Neuronal stem cell (in vitro differentiated cells): ENCODE results near the gene IFITM2.
A peak's percentile ranks its signal among the peaks of the same experiment; 100 is the strongest.

Experiments used
- DNase-seq: peaks from one replicate; pipeline ENCODE4 v3.0.0-alpha.2; 2013; ENCODE audit warnings: low spot score
- H2AFZ ChIP-seq: one replicate; pipeline ENCODE4 v1.6.1; 2013; ENCODE audit warnings: mild to moderate bottlenecking, low read length, inconsistent platforms
- H2AK5ac ChIP-seq: 2 replicates; pipeline ENCODE4 v1.6.1; 2013; ENCODE audit warnings: low read depth, mild to moderate bottlenecking, inconsistent platforms, low read length, moderate library complexity, mixed read lengths
- H2BK120ac ChIP-seq: 2 replicates; pipeline ENCODE4 v1.6.1; 2013; ENCODE audit warnings: low read depth, mild to moderate bottlenecking, inconsistent platforms, low read length, moderate library complexity, mixed read lengths
- H2BK12ac ChIP-seq: one replicate; pipeline ENCODE4 v1.6.1; 2013; ENCODE audit warnings: low read length, inconsistent platforms
- H2BK15ac ChIP-seq: 2 replicates; pipeline ENCODE4 v1.6.1; 2013; ENCODE audit warnings: mild to moderate bottlenecking, low read length, inconsistent platforms, mixed read lengths
- H2BK5ac ChIP-seq: one replicate; pipeline ENCODE4 v1.6.1; 2013; ENCODE audit warnings: inconsistent platforms, mild to moderate bottlenecking, low read length, moderate library complexity
- H3K14ac ChIP-seq: one replicate; pipeline ENCODE4 v1.6.1; 2013; ENCODE audit warnings: low read length, inconsistent platforms
- H3K18ac ChIP-seq: 2 replicates; pipeline ENCODE4 v1.6.1; 2013; ENCODE audit warnings: low read length, inconsistent platforms
- H3K23ac ChIP-seq: 2 replicates; pipeline ENCODE4 v1.6.1; 2013; ENCODE audit warnings: low read depth, mild to moderate bottlenecking, mixed read lengths, low read length, inconsistent platforms; ENCODE audit not compliant: poor library complexity
- H3K27ac ChIP-seq: replicated peaks from 3 replicates; pipeline ENCODE4 v1.5.1; 2013; ENCODE audit warnings: low read length, inconsistent platforms
- H3K27me3 ChIP-seq, 3 experiments: 2 replicates each; pipeline ENCODE4 v1.6.1; 2013; ENCODE audit warnings: low read length in 3 of 3, mild to moderate bottlenecking in 2 of 3, inconsistent platforms in 1 of 3, low read depth in 1 of 3, mixed read lengths in 1 of 3, moderate library complexity in 1 of 3; ENCODE audit not compliant: control insufficient read depth in 3 of 3, insufficient read depth in 3 of 3
- H3K36me3 ChIP-seq, 2 donors: replicated peaks in 1 of 2; 2 replicates each; pipeline ENCODE4 v1.6.1; 2013; ENCODE audit warnings: low read length in 2 of 2; ENCODE audit not compliant: control insufficient read depth in 2 of 2, insufficient read depth in 2 of 2
- H3K4ac ChIP-seq: 2 replicates; pipeline ENCODE4 v1.6.1; 2013; ENCODE audit warnings: inconsistent platforms, mild to moderate bottlenecking, low read length, moderate library complexity
- H3K4me1 ChIP-seq, 2 donors: 1 replicate in 1 of 2; 2 replicates in 1 of 2; pipeline ENCODE4 v1.6.1; 2013; ENCODE audit warnings: low read length in 2 of 2, low read depth in 1 of 2; ENCODE audit not compliant: control insufficient read depth in 2 of 2, insufficient read depth in 1 of 2
- H3K4me2 ChIP-seq: one replicate; pipeline ENCODE4 v1.6.1; 2013; ENCODE audit warnings: mild to moderate bottlenecking, low read length, inconsistent platforms; ENCODE audit not compliant: insufficient read depth, poor library complexity, severe bottlenecking
- H3K4me3 ChIP-seq, 2 donors: 2 replicates each; pipeline ENCODE4 v1.5.1; 2013; ENCODE audit warnings: low read length in 2 of 2, mild to moderate bottlenecking in 2 of 2, inconsistent platforms in 1 of 2, moderate library complexity in 1 of 2
- H3K79me1 ChIP-seq: one replicate; pipeline ENCODE4 v1.6.1; 2013; ENCODE audit warnings: low read depth, mild to moderate bottlenecking, inconsistent platforms, low read length, moderate library complexity
- H3K9ac ChIP-seq: one replicate; pipeline ENCODE4 v1.6.1; 2013; ENCODE audit warnings: mild to moderate bottlenecking, low read depth, low read length, inconsistent platforms; ENCODE audit not compliant: poor library complexity
- H3K9me3 ChIP-seq, 2 donors: replicated peaks in 1 of 2; 2 replicates each; pipeline versions ENCODE3 to v1.6.1; 2013; ENCODE audit warnings: low read length in 2 of 2, mild to moderate bottlenecking in 2 of 2, inconsistent platforms in 1 of 2, low read depth in 1 of 2, mixed read lengths in 1 of 2, moderate library complexity in 1 of 2; ENCODE audit not compliant: control insufficient read depth in 2 of 2, insufficient read depth in 1 of 2
- H4K8ac ChIP-seq: one replicate; pipeline ENCODE4 v1.6.1; 2013; ENCODE audit warnings: low read depth, mild to moderate bottlenecking, inconsistent platforms, low read length, moderate library complexity
- H4K91ac ChIP-seq: one replicate; pipeline ENCODE4 v1.6.1; 2013; ENCODE audit warnings: low read length, low read depth, mild to moderate bottlenecking, inconsistent platforms; ENCODE audit not compliant: poor library complexity
- WGBS, 2 donors: extraction: QIAGEN DNeasy Blood & Tissue Kit; methylation state at CpG; one replicate each; pipeline ENCODE4 v1.1.7; 2013; ENCODE audit warnings: missing lambda C conversion rate in 2 of 2, mixed read lengths in 1 of 2; ENCODE audit not compliant: insufficient read length in 2 of 2, insufficient replicate concordance in 1 of 2; ENCODE audit errors: extremely low coverage in 2 of 2; 5-methylcytosine and 5-hydroxymethylcytosine counted together

The IFITM2 gene

GRCh38 chr11:278001-278951 is 29.3 kb upstream of the IFITM2 start, which contains the start of gene NLRP6:
TSS of gene NLRP6 (plus strand) at chr11:278407. CDS start at chr11:278570, 163 bp downstream.
- Histone ChIP-seq H2BK12ac (no peak within 1 kb of the TSS), H4K91ac (no peak within 1 kb of the TSS), H3K18ac (peak within 1 kb of the TSS; percentile 2), H2BK5ac (peak within 1 kb of the TSS; percentile 33), H2AFZ (no peak within 1 kb of the TSS), H2BK120ac (no peak within 1 kb of the TSS), H3K14ac (no peak within 1 kb of the TSS), H3K23ac (no peak within 1 kb of the TSS), H3K36me3 (no peaks in the 10 kb centered on the region), H2AK5ac (no peak within 1 kb of the TSS), H3K27ac (no peak within 1 kb of the TSS), H3K79me1 (no peaks in the 10 kb centered on the region), H4K8ac (no peak within 1 kb of the TSS), H3K9ac (no peak within 1 kb of the TSS), H3K9me3 (peaks cover 3 to 4% of the 10 kb centered on the region in 2 donors), H3K4me2 (no peak within 1 kb of the TSS), H3K4ac (no peak within 1 kb of the TSS), H3K4me1 (peaks cover 2 to 10% of the 10 kb centered on the region in 2 donors), H2BK15ac (peak within 1 kb of the TSS; percentile 16), H3K4me3 (no peak within 1 kb of the TSS), H3K27me3 (no peaks in the 10 kb centered on the region)
- DNase-seq = no peak
- WGBS, 2 donors = no CpG with 5 or more reads among the region's 21 CpGs

DNA sequence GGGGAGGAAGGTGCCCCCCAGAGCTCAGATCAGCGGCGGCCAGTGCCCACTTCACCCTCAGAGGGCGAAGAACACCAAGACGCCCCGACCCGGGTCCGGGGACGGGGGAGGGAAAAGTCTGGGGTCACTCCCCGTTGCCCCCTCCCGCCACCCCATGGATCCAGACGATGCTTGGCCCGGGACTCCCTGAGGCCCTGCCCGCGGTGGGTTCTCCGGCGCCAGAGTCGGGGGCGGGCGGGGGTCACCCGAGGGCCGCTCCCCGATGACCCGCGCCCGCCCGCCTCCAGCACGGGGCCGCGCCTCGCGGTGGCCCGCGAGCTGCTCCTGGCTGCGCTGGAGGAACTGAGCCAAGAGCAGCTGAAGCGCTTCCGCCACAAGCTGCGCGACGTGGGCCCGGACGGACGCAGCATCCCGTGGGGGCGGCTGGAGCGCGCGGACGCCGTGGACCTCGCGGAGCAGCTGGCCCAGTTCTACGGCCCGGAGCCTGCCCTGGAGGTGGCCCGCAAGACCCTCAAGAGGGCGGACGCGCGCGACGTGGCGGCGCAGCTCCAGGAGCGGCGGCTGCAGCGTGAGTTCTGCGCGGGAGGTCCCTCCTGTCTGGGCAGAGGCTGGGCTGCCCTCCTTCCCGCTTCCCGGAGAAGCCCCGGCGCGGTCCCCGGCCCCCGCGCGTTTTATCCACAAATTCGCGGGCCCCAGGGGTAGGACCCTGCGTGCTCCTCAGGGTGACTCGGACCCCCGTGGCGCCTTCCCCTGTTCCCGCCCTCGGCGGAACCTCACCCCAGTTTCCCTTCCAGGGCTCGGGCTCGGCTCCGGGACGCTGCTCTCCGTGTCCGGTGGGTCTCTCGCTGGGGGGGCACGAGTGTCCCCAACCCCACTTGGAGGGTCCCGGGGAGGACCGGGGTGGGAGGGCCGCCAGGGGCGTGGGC is 28.3 kb upstream of the IFITM2 start:
- H2BK120ac ChIP-seq = peak overlapping the region; percentile 61
- no peak overlapping the region for H2BK12ac ChIP-seq
- H3K14ac ChIP-seq = peak overlapping the region; percentile 56
- H3K27ac ChIP-seq = no peak overlapping the region
- no peak overlapping the region for H2AFZ ChIP-seq
- no peak overlapping the region for H3K4me2 ChIP-seq
- H3K4ac ChIP-seq = no peak overlapping the region
- no peak overlapping the region for H3K18ac ChIP-seq
- no peaks in the 10 kb centered on the region for H3K79me1 ChIP-seq
- no peak for DNase-seq
- H3K9me3 ChIP-seq = peaks cover 3 to 4% of the 10 kb centered on the region in 2 donors
- H2AK5ac ChIP-seq = no peak overlapping the region
- no peaks in the 10 kb centered on the region for H3K27me3 ChIP-seq
- H3K36me3 ChIP-seq = no peaks in the 10 kb centered on the region
- no peak overlapping the region for H3K23ac ChIP-seq
- peaks cover 6 to 16% of the 10 kb centered on the region in 2 donors for H3K4me1 ChIP-seq
- no peak overlapping the region for H2BK15ac ChIP-seq
- H4K91ac ChIP-seq = no peak overlapping the region
- H2BK5ac ChIP-seq = peak overlapping the region; percentile 33
- no CpG with 5 or more reads among the region's 97 CpGs for WGBS, 2 donors
- H4K8ac ChIP-seq = no peak overlapping the region
- H3K9ac ChIP-seq = no peak overlapping the region
- H3K4me3 ChIP-seq = no peak overlapping the region

DNA sequence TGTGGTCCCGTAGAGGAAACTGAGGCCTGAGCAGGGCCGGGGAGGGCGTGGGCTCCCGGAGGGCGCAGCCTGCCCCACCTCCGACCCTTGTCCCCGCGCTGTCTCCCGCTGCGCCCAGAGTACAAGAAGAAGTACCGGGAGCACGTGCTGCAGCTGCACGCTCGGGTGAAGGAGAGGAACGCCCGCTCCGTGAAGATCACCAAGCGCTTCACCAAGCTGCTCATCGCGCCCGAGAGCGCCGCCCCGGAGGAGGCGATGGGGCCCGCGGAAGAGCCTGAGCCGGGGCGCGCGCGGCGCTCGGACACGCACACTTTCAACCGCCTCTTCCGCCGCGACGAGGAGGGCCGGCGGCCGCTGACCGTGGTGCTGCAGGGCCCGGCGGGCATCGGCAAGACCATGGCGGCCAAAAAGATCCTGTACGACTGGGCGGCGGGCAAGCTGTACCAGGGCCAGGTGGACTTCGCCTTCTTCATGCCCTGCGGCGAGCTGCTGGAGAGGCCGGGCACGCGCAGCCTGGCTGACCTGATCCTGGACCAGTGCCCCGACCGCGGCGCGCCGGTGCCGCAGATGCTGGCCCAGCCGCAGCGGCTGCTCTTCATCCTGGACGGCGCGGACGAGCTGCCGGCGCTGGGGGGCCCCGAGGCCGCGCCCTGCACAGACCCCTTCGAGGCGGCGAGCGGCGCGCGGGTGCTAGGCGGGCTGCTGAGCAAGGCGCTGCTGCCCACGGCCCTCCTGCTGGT is 27.5 kb upstream of the IFITM2 start:
- H3K9me3 ChIP-seq = peaks cover 3 to 4% of the 10 kb centered on the region in 2 donors
- H2BK15ac ChIP-seq = no peak overlapping the region
- no peak overlapping the region for H2BK5ac ChIP-seq
- H3K27ac ChIP-seq = no peak overlapping the region
- no peak overlapping the region for H3K4ac ChIP-seq
- H4K91ac ChIP-seq = no peak overlapping the region
- no peak overlapping the region for H3K23ac ChIP-seq
- H3K4me3 ChIP-seq = peak overlapping the region in 1 of 2 donors; percentile 32
- H4K8ac ChIP-seq = no peak overlapping the region
- H2AFZ ChIP-seq = no peak overlapping the region
- H3K4me2 ChIP-seq = no peak overlapping the region
- H3K4me1 ChIP-seq = peaks cover 6 to 20% of the 10 kb centered on the region in 2 donors
- H3K9ac ChIP-seq = no peak overlapping the region
- no peaks in the 10 kb centered on the region for H3K36me3 ChIP-seq
- peak overlapping the region; percentile 61 for H2BK120ac ChIP-seq
- H2BK12ac ChIP-seq = no peak overlapping the region
- H3K27me3 ChIP-seq = no peaks in the 10 kb centered on the region
- no peak for DNase-seq
- peak overlapping the region; percentile 56 for H3K14ac ChIP-seq
- WGBS, 2 donors = no CpG with 5 or more reads among the region's 85 CpGs
- H3K79me1 ChIP-seq = no peaks in the 10 kb centered on the region
- no peak overlapping the region for H2AK5ac ChIP-seq
- H3K18ac ChIP-seq = no peak overlapping the region
